Middle frontal gyrus (tissue), 1 donor: Measurements from ENCODE around the gene ABCA3.
"Not testable (repeated sequence)": the region's sequence is repeated elsewhere in the genome, so short reads cannot be mapped to it uniquely, and the experiment has no call there.

Experiments used
- DNase-seq: peaks from one replicate; pipeline ENCODE4 v3.0.0-alpha.2; 2015; ENCODE audit warnings: low spot score; ENCODE audit errors: extremely low spot score

Gene ABCA3

GRCh38 chr16:2257726-2258125 is 82.8 kb downstream of the ABCA3 start:
- no peak for DNase-seq

DNA sequence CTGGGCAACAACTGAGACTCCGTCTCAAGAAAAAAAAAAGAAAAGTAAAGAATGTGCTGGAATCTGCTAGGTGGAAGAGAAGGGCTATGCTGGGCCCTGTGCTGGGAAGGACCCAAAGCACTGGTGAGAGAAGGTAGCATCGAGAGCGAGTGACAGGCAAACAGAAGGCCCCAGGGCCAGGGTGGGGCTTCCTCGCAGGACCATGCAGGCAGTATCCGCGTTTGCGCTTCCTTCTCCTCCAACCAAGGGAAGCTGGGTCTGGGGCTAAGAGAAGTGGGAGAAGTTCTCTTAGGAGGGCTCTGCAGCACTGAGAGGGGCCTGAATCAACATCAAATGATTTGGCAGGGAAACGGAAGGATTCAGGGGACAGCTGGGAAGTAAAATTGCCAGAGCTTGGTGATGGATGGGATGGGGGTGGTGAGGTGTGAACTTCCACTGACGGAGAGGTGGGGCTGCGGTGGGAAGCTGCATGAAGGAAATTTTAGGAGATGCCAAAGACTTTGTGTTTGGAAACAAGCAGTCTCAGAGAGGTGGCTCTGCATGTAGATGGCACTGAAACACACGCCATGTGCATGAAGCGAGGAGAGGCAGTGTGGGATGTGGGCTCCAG is 83.9 kb downstream of the ABCA3 start:
- no peak for DNase-seq

GRCh38 chr16:2253293-2253692 is 87.2 kb downstream of the ABCA3 start:
- no peak for DNase-seq

DNA sequence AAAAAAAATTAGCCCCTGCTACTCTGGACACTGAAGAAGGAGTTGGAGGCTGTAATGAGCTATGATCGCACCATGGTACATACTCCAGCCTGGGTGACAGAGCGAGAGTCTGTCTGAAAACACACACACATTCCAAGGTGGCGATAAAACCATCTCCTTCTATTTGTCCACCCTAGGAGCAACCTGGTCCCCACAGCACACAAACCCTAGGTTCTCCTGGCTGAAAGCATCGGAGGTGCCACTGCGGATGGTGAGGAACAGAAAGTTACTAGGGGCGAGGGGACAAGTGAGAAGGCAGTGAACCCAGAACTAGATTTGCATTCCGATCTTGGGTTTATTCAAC is 87.8 kb downstream of the ABCA3 start:
- no peak for DNase-seq

GRCh38 chr16:2251296-2252111 is 89.0 kb downstream of the ABCA3 start, which contains the start of gene ECI1:
TSS of gene ECI1 (minus strand) at chr16:2251587. CDS start at chr16:2251566, 21 bp downstream.
- peak; percentile 86 for DNase-seq

- no peak for DNase-seq
These were observed 89.8 kb downstream of the ABCA3 start for GRCh38 chr16:2250652-2251295.

- DNase-seq: no peak
These were observed 94.1 kb downstream of the ABCA3 start for GRCh38 chr16:2246301-2246885.

DNA sequence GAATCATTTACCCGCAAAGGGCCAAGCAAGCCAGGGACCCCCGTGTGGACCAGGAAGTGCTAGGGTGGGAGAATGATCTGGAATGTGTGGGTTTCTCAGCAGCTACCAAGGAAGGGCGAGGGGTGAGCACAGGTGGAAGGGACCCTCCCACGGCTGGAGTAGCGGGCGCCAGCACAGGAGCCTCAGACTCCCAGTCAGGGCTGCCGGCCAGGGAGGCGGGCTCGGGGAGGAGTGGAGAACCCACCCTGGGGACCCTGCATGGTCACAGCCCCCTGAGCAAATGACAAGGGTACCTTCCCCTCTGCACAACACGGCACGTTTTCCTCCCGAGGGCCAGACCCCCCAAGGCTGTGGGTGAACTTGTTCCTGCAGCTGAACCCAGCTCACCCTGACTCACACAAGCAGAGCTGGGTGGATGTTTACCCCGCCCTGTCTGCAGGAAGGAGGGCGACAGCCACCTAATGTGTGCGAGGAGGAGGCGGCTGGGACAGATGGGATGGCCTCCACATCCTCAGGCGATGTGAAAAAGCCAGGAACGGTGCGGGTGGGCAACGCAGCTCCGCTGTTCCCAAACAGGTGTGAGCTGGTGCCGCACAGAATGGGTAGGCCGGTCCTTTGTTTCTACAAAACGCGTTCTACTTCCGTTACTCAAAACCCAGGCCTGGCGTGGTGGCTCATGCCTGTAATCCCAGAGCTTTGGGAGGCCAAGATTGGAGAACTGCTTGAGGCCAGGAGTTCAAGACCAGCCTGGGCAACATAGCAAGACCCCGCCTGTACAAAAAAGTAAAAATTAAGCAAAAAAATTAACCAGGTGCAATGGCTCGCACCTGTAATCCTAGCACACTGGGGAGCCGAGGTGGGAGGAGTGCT is 95.4 kb downstream of the ABCA3 start:
- DNase-seq: no peak

DNA sequence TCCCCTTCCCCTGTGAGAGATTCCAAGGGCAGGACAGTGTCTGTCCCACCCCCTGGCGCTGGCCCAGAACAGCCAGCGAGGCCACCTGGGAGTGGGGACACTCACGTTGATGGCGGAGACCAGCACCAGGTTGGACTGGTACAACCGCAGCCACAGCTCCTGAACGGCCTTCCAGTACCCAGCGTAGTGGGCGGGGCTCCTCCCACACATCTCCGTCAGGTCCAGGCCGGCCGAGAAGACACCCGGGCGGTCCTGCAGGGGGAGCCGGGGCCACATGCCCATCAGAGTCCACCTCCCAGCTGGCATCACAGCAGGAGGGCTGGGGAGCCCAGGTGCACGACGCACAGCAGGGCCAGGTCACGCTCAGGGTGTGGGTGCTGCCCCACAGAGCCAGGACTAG is 96.2 kb downstream of the ABCA3 start:
- DNase-seq: no peak

- DNase-seq: no peak
These were observed 96.7 kb downstream of the ABCA3 start for GRCh38 chr16:2243781-2244180.

- DNase-seq: no peak
These were observed 97.4 kb downstream of the ABCA3 start for GRCh38 chr16:2243031-2243528.

DNA sequence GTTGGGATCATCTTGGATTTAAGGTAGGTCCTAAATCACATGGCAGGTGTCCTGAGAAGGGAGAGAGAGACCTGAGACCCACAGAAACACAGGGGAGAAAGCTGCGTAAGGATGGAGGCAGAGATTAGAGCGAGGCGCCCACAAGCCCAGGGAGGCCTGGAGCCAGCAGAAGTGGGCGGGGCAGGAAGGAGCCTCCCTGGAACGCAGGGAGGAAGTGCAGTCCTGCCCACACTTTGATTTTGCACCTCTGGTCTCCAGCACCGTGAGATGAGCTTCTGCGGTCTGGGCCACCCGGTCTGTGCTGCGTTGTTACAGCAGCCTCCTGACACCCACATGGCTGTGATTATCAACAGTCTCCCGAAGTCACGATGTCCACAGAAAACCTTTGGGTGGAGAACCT is 97.9 kb downstream of the ABCA3 start:
- no peak for DNase-seq

GRCh38 chr16:2240331-2240730 is 100.2 kb downstream of the ABCA3 start:
- DNase-seq: not testable (repeated sequence)

GRCh38 chr16:2238838-2239675 is 101.5 kb downstream of the ABCA3 start:
- no peak for DNase-seq

GRCh38 chr16:2238150-2238837 is 102.2 kb downstream of the ABCA3 start:
- DNase-seq: no peak

DNA sequence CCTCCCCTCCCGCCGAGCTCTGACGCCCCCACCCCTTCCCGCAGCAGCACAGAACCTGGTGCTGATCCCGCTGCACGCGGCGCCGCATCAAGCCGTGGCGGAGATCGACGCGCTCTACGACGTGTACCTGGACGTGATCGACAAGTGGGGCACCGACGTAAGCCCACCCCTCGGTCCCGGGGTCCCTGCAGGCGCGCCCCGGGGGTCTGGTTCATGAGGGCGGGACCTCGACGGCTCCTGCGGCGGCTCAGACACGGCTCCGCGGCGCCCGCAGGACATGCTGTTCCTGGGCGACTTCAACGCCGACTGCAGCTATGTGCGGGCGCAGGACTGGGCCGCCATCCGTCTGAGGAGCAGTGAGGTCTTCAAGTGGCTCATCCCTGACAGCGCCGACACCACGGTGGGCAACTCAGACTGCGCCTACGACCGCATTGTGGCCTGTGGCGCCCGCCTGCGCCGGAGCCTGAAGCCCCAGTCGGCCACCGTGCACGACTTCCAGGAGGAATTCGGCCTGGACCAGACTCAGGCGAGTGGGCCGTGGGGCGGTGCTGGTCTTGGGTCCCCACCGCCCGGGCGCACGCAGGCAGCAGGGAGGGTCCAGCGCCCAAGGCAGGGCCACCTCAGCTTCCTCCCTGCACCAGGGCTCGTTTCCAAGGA is 102.9 kb downstream of the ABCA3 start:
- DNase-seq: no peak

DNA sequence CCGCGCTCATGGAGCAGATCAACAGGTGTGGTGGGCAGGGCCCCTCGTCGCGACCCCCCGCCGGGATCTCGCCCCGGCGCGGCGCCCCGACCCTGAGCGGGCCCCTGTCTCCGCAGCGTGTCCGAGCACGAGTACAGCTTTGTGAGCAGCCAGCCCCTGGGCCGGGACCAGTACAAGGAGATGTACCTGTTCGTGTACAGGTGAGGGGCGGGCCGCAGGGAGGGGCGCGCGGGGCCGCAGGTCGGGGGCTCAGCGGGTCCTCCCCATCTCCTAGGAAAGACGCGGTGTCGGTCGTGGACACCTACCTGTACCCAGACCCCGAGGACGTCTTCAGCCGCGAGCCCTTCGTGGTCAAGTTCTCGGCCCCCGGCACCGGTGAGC is 103.4 kb downstream of the ABCA3 start:
- no peak for DNase-seq

- DNase-seq: no peak
These were observed 104.0 kb downstream of the ABCA3 start, which contains the start of gene DNASE1L2 for GRCh38 chr16:2236337-2237101. TSS of gene DNASE1L2 (plus strand) at chr16:2236444. CDS start at chr16:2236817, 373 bp downstream.
